AG09319 (cell line): Measurements from ENCODE around the gene EIF3L.

Experiments used
- DNase-seq: peaks from one replicate; pipeline ENCODE4 v3.0.0-alpha.2; 2010; ENCODE audit warnings: low read depth; ENCODE audit errors: extremely low read depth
- TF ChIP-seq, protein P1 (sequence below): IDR thresholded peaks from 2 replicates; pipeline ENCODE4 v1.5.1; 2011; ENCODE audit warnings: low read depth, mild to moderate bottlenecking, inconsistent platforms, low read length, moderate library complexity

The EIF3L gene

GRCh38 chr22:37819105-37819433, 30.1 kb upstream of the EIF3L start:
- TF ChIP-seq, protein P1, sequence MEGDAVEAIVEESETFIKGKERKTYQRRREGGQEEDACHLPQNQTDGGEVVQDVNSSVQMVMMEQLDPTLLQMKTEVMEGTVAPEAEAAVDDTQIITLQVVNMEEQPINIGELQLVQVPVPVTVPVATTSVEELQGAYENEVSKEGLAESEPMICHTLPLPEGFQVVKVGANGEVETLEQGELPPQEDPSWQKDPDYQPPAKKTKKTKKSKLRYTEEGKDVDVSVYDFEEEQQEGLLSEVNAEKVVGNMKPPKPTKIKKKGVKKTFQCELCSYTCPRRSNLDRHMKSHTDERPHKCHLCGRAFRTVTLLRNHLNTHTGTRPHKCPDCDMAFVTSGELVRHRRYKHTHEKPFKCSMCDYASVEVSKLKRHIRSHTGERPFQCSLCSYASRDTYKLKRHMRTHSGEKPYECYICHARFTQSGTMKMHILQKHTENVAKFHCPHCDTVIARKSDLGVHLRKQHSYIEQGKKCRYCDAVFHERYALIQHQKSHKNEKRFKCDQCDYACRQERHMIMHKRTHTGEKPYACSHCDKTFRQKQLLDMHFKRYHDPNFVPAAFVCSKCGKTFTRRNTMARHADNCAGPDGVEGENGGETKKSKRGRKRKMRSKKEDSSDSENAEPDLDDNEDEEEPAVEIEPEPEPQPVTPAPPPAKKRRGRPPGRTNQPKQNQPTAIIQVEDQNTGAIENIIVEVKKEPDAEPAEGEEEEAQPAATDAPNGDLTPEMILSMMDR: no peak
- DNase-seq: no peak

DNA sequence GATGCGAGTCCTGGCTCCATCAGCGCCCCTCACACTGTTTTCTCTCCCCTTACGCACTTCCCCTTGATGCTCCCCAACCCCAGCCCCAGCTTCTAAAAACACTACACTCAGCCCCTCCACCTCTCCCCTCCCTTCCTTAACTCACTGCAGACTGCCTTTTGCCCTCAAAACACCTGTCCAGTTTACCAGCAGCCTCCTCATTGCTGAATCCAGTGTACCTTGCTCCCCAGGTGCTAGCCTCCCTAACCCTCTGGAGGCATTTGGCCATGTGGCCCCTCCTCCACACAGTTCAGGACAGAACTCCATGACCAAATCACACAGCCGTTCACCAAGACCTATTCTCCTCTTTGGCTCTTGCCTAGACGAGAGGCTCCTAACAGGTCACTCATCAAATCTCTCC, 28.9 kb upstream of the EIF3L start:
- no peak for DNase-seq
- TF ChIP-seq, protein P1: no peak

DNA sequence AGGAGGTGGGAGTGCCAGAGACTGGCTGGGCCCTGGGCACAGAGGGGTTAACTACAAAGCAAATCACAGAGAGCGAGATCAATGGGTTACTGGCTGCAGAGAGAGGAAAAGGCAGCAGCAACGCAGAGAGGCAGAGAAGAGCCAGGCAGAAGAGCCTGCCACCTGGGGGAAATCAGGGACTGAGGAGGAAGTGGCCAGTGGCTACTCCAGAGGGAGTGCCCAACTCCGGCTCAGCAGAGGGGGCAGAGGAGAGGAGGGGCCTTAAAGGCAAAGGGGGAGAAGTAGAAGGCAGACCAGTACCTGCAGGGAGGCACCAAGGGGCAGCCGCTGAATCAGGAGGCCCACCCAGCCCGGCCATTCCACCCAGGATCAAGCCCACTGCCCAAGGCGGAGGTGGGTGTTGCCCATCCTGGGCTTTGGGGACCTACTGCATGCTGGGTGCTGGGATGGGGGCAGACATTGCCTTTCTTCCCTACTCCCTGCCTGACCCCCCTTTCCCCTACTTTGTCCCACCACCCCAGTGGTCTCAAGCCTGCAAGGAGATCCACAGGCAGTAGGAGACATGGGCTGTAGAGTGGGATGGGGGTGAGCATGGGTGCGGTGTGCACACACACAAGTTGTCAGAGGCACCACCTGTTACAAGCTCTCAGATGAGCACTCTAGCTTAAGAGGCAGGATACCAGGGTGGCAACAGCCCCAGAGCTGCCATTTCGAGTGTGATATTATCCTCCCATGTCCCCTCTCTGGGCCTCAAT, 27.0 kb upstream of the EIF3L start:
- no peak for DNase-seq
- TF ChIP-seq, protein P1: no peak

GRCh38 chr22:37823134-37823985, 25.9 kb upstream of the EIF3L start, which contains the start of gene GALR3:
GALR3 (plus strand) TSS chr22:37823382; CDS start chr22:37823407, 25 bp downstream.
- DNase-seq: no peak
- TF ChIP-seq, protein P1: no peak

GRCh38 chr22:37824674-37825641, 24.3 kb upstream of the EIF3L start:
- DNase-seq: no peak
- TF ChIP-seq, protein P1: no peak

DNA sequence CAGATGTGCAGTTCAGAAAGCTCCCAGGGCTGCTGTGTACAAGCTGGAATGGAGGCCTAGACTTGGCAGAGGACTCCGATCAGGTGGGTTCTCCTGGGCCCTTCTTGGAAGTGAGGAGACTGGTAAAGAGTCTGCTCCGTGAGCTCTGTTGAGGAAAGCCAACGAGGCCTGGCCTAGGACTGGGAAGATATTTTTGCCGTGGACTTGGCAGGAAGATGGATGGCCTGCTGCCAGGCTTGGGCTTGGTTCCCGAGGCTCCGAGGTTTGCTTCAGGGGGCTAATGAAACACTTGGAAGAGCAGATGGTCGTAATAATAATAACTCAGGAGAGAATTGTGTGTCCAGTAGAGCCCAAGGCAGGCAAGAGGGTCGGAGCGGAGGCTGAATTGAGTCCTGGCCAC, 22.2 kb upstream of the EIF3L start:
- TF ChIP-seq, protein P1: no peak
- no peak for DNase-seq
